ENCODE data around the gene SYK.

DNA sequence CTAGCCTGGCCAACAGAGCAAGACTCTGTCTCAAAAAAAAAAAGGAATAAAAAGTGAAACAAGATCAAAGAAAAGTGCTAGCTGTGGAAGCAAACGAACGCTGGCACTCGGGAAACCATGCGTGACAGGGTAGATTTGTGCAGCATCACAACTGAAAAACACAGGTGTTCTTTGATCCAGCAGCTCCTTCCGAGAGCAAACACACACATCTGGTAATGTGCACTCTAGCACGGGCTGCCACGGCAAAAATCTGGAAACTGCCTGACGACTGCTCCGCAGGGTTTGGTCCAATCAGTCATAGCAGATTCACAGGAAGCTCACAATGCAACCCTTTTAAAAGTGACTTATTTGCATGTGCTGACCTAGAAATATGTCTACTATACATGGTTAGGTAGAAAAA lies 80.0 kb downstream of the SYK start:
- TF ChIP-seq, protein P1, sequence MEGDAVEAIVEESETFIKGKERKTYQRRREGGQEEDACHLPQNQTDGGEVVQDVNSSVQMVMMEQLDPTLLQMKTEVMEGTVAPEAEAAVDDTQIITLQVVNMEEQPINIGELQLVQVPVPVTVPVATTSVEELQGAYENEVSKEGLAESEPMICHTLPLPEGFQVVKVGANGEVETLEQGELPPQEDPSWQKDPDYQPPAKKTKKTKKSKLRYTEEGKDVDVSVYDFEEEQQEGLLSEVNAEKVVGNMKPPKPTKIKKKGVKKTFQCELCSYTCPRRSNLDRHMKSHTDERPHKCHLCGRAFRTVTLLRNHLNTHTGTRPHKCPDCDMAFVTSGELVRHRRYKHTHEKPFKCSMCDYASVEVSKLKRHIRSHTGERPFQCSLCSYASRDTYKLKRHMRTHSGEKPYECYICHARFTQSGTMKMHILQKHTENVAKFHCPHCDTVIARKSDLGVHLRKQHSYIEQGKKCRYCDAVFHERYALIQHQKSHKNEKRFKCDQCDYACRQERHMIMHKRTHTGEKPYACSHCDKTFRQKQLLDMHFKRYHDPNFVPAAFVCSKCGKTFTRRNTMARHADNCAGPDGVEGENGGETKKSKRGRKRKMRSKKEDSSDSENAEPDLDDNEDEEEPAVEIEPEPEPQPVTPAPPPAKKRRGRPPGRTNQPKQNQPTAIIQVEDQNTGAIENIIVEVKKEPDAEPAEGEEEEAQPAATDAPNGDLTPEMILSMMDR (IDR thresholded peaks at IDR 0.05; ENCODE audit: poor library complexity) = no peak
- no peak for TF ChIP-seq EZH2phosphoT487 (IDR thresholded peaks at IDR 0.05; ENCODE audit: low read depth, severe bottlenecking, unreplicated experiment)
- TF ChIP-seq EZH2 (IDR thresholded peaks at IDR 0.05; ENCODE audit: borderline replicate concordance) = no peak
